WTC11 (cell line): Measurements from ENCODE around the gene TSPAN9. TPM values are rescaled to one million over a fixed set of nuclear protein-coding genes. Genes with fewer than 3 reads are reported as not detected.
A peak's percentile ranks its signal among the peaks of the same experiment; 100 is the strongest.

Source experiments
- ATAC-seq: fragments of 200-7000 bp; cut with Tn5 transposase; 2 replicates; pipeline ENCODE4 v1.10.0; 2021; ENCODE audit warnings: mild to moderate bottlenecking, moderate library complexity
- CTCF ChIA-PET: fragments of 300-600 bp; sonication (Branson Sonifier 250); formaldehyde crosslinking; loops from one replicate; lab custom pipeline; 2021; ENCODE audit warnings: antibody characterized with exemption; lab: Charles Lee
- POLR2A ChIA-PET: fragments of 350-600 bp; sonication (Branson Sonifier 250); formaldehyde crosslinking; loops from one replicate; lab custom pipeline; 2021; ENCODE audit warnings: antibody characterized with exemption; lab: Charles Lee
- DNase-seq: peaks from one replicate; pipeline ENCODE4 v3.0.0; 2021; ENCODE audit warnings: low spot score
- H3K27ac Mint-ChIP-seq: 2 replicates; pipeline ENCODE4 v1.8.0; 2021; ENCODE audit warnings: mixed read lengths
- H3K27me3 Mint-ChIP-seq: 2 replicates; pipeline ENCODE4 v1.8.0; 2021; ENCODE audit warnings: low read depth, mild to moderate bottlenecking, moderate library complexity, mixed read lengths
- H3K36me3 Mint-ChIP-seq: 2 replicates; pipeline ENCODE4 v1.8.0; 2021; ENCODE audit warnings: mixed read lengths
- H3K4me1 Mint-ChIP-seq: 2 replicates; pipeline ENCODE4 v1.8.0; 2022; ENCODE audit warnings: mixed read lengths
- H3K4me3 Mint-ChIP-seq: 2 replicates; pipeline ENCODE4 v1.8.0; 2021; ENCODE audit warnings: mild to moderate bottlenecking, moderate library complexity, mixed read lengths
- H3K9me3 Mint-ChIP-seq: 2 replicates; pipeline ENCODE4 v1.8.0; 2021; ENCODE audit warnings: mixed read lengths
- ETV6 ChIP-seq: sonication (generic); formaldehyde crosslinking; IDR thresholded peaks from 2 replicates; pipeline ENCODE4 v1.8.1; 2022; ENCODE audit warnings: mild to moderate bottlenecking, missing genetic modification reagents
- FOXP1 ChIP-seq: sonication (generic); formaldehyde crosslinking; IDR thresholded peaks from 2 replicates; pipeline ENCODE4 v1.8.0; 2022; ENCODE audit warnings: missing genetic modification reagents, mild to moderate bottlenecking, moderate library complexity, borderline replicate concordance
- GRHL2 ChIP-seq: fragments of 250-450 bp; sonication (Bioruptor Pico); IDR thresholded peaks from 2 replicates; pipeline ENCODE4 v1.8.0; 2022; ENCODE audit warnings: mild to moderate bottlenecking, moderate library complexity; ENCODE audit not compliant: insufficient replicate concordance, severe bottlenecking
- HMGA2 ChIP-seq: fragments of 250-450 bp; sonication (Bioruptor Pico); IDR thresholded peaks from 2 replicates; pipeline ENCODE4 v1.4.0; 2021; ENCODE audit warnings: mild to moderate bottlenecking, moderate library complexity
- IRF2 ChIP-seq: sonication (generic); formaldehyde crosslinking; IDR thresholded peaks from 2 replicates; pipeline ENCODE4 v1.8.0; 2022; ENCODE audit warnings: low read depth, missing genetic modification reagents, borderline replicate concordance
- NR3C1 ChIP-seq: sonication (generic); formaldehyde crosslinking; conservative IDR thresholded peaks from 2 replicates; pipeline ENCODE4 v1.8.1; 2023; ENCODE audit warnings: low read depth, mild to moderate bottlenecking, missing genetic modification reagents
- ZNF121 ChIP-seq: sonication (generic); formaldehyde crosslinking; IDR thresholded peaks from 2 replicates; pipeline ENCODE4 v1.8.0; 2023; ENCODE audit warnings: missing genetic modification reagents
- total RNA-seq: library from RNA; stranded (reverse); gene quantifications from 3 replicates; pipeline ENCODE4 v1.2.3, GENCODE V29; 2021
- TF ChIP-seq, protein P1 (sequence below): sonication (generic); formaldehyde crosslinking; IDR thresholded peaks from 2 replicates; pipeline ENCODE4 v1.8.0; 2023; ENCODE audit warnings: missing genetic modification reagents, mild to moderate bottlenecking, borderline replicate concordance
- TF ChIP-seq, protein P2 (sequence below): sonication (generic); formaldehyde crosslinking; conservative IDR thresholded peaks from 2 replicates; pipeline ENCODE4 v1.8.1; 2022; ENCODE audit warnings: mild to moderate bottlenecking, missing genetic modification reagents
- TF ChIP-seq, protein P3 (sequence below): sonication (generic); formaldehyde crosslinking; IDR thresholded peaks from 2 replicates; pipeline ENCODE4 v1.8.0; 2023; ENCODE audit warnings: missing genetic modification reagents
- TF ChIP-seq, protein P4 (sequence below): fragments of 250-450 bp; sonication (Bioruptor Pico); IDR thresholded peaks from 2 replicates; pipeline ENCODE4 v1.8.0; 2021; ENCODE audit warnings: mild to moderate bottlenecking
- TF ChIP-seq, protein P5 (sequence below): sonication (generic); formaldehyde crosslinking; IDR thresholded peaks from 2 replicates; pipeline ENCODE4 v1.8.0; 2023; ENCODE audit warnings: mild to moderate bottlenecking, missing genetic modification reagents

Gene TSPAN9
- total RNA-seq, 1 experiment from 2014 or later = 27.6 TPM

DNA sequence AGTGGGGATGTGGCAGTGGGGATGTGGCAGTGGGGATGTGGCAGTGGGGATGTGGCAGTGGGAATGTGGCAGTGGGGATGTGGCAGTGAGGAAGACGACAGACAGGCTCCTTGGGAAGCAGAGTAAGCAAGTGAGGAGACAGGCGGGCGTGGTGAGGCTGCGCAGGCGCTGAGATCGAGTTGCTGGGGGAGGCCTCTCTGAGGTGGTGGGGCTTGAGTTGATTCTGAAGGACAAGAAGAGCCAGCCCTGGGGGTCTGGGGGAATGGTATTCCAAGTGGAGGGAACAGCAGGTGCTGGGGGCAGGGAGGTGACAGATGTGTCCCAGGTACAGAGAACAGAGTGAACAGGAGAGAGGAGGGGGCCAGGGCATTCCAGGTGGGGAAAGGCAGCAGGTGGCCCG lies 33.8 kb upstream of the TSPAN9 start:
- ChIA-PET POLR2A (no interaction called here), CTCF (interaction anchor here (1.3 to 2.8 kb wide), 2 partner anchors 9 to 198 kb away, joined by 4 to 35 read pairs; no protein-coding TSS in a partner anchor)
- H3K27me3 Mint-ChIP-seq = no peaks in the 10 kb centered on the region; the same call in none of the 2 replicates
- H3K4me3 Mint-ChIP-seq = no peak overlapping the region
- no peak for ATAC-seq
- H3K27ac Mint-ChIP-seq = no peak overlapping the region
- H3K4me1 Mint-ChIP-seq = peaks cover 12% of the 10 kb centered on the region
- H3K36me3 Mint-ChIP-seq = peaks cover 19% of the 10 kb centered on the region
- TF ChIP-seq, protein P1, sequence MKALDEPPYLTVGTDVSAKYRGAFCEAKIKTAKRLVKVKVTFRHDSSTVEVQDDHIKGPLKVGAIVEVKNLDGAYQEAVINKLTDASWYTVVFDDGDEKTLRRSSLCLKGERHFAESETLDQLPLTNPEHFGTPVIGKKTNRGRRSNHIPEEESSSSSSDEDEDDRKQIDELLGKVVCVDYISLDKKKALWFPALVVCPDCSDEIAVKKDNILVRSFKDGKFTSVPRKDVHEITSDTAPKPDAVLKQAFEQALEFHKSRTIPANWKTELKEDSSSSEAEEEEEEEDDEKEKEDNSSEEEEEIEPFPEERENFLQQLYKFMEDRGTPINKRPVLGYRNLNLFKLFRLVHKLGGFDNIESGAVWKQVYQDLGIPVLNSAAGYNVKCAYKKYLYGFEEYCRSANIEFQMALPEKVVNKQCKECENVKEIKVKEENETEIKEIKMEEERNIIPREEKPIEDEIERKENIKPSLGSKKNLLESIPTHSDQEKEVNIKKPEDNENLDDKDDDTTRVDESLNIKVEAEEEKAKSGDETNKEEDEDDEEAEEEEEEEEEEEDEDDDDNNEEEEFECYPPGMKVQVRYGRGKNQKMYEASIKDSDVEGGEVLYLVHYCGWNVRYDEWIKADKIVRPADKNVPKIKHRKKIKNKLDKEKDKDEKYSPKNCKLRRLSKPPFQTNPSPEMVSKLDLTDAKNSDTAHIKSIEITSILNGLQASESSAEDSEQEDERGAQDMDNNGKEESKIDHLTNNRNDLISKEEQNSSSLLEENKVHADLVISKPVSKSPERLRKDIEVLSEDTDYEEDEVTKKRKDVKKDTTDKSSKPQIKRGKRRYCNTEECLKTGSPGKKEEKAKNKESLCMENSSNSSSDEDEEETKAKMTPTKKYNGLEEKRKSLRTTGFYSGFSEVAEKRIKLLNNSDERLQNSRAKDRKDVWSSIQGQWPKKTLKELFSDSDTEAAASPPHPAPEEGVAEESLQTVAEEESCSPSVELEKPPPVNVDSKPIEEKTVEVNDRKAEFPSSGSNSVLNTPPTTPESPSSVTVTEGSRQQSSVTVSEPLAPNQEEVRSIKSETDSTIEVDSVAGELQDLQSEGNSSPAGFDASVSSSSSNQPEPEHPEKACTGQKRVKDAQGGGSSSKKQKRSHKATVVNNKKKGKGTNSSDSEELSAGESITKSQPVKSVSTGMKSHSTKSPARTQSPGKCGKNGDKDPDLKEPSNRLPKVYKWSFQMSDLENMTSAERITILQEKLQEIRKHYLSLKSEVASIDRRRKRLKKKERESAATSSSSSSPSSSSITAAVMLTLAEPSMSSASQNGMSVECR (CRISPR knock-in tag) = no peak
- TF ChIP-seq, protein P2, sequence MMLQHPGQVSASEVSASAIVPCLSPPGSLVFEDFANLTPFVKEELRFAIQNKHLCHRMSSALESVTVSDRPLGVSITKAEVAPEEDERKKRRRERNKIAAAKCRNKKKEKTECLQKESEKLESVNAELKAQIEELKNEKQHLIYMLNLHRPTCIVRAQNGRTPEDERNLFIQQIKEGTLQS (CRISPR knock-in tag) = no peak
- TF ChIP-seq, protein P3, sequence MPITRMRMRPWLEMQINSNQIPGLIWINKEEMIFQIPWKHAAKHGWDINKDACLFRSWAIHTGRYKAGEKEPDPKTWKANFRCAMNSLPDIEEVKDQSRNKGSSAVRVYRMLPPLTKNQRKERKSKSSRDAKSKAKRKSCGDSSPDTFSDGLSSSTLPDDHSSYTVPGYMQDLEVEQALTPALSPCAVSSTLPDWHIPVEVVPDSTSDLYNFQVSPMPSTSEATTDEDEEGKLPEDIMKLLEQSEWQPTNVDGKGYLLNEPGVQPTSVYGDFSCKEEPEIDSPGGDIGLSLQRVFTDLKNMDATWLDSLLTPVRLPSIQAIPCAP (CRISPR knock-in tag) = no peak
- TF ChIP-seq GRHL2 (CRISPR knock-in tag) = no peak
- no peaks in the 10 kb centered on the region for H3K9me3 Mint-ChIP-seq
- DNase-seq = peak; percentile 6

DNA sequence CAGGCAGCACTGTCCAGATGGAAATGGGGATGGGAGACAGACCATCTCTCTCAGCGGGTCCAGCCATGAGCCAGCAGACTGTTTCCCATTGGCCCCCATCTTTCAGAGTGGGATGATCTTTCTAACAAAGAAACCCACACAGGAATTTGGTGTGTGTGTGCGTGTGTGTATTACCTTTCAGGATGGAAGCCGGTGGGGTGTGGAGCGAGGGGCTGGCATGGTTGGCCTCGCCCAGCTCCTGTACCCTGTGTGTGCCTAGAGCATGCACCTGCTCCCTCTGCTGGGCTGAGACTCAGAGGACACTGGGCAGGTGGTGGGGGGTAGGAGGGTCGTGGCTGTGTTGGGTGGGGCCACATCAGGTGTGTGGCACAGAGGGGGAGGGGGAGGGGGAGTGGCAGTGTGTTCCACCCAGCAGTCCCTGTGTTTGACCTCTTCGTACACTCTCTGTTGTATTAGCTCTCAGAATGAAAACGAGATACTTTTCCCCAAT lies 33.0 kb upstream of the TSPAN9 start:
- Mint-ChIP-seq H3K9me3 (no peaks in the 10 kb centered on the region), H3K4me3 (no peak overlapping the region), H3K4me1 (peaks cover 12% of the 10 kb centered on the region), H3K27ac (0 out of 2 replicates have a peak overlapping the region, but pooled peaks have one; percentile 32), H3K27me3 (no peaks in the 10 kb centered on the region; the same call in none of the 2 replicates), H3K36me3 (peaks cover 13% of the 10 kb centered on the region)
- DNase-seq (peak; percentile 7), ATAC-seq (no peak)
- TF ChIP-seq NR3C1 (CRISPR knock-in tag) (no peak), FOXP1 (CRISPR knock-in tag) (no peak)
- TF ChIP-seq, protein P4, sequence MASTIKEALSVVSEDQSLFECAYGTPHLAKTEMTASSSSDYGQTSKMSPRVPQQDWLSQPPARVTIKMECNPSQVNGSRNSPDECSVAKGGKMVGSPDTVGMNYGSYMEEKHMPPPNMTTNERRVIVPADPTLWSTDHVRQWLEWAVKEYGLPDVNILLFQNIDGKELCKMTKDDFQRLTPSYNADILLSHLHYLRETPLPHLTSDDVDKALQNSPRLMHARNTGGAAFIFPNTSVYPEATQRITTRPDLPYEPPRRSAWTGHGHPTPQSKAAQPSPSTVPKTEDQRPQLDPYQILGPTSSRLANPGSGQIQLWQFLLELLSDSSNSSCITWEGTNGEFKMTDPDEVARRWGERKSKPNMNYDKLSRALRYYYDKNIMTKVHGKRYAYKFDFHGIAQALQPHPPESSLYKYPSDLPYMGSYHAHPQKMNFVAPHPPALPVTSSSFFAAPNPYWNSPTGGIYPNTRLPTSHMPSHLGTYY (CRISPR knock-in tag) = no peak
- POLR2A ChIA-PET = no interaction called here
- CTCF ChIA-PET = interaction anchor here (0.7 kb wide), 1 partner anchor 100 kb away, joined by 3 read pairs; no protein-coding TSS in a partner anchor

DNA sequence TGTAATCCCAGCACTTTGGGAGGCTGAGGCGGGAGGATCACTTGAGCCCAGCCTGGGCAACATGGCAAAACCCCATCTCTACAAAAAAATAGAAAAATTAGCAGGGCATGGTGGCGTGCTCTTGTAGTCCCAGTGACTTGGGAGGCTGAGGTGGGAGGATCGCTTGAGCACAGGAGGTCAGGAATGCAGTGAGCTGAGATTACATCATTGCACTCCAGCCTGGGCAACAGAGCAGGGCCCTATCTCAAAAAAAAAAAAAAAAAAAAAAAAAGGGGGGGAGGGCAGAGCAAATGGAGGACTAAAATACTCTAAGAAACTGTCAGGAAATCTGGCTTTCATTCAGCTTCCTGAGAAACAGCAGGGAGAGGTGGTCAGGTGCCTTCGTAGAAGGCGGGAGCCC lies 31.7 kb upstream of the TSPAN9 start:
- DNase-seq (peak; percentile 5), ATAC-seq (no peak)
- POLR2A ChIA-PET = interaction anchor here (0.6 to 1.2 kb wide), 4 partner anchors 8 to 1228 kb away, joined by 3 to 7 read pairs (median 3); partner anchors contain the start of gene CCND2
- H3K27ac Mint-ChIP-seq = no peak overlapping the region
- no peak overlapping the region for H3K4me3 Mint-ChIP-seq
- H3K36me3 Mint-ChIP-seq = peaks cover 8% of the 10 kb centered on the region; the same call in 1 of the 2 replicates
- no peaks in the 10 kb centered on the region for H3K9me3 Mint-ChIP-seq
- peaks cover 3% of the 10 kb centered on the region for H3K27me3 Mint-ChIP-seq
- CTCF ChIA-PET = interaction anchor here (0.6 to 1.8 kb wide), 3 partner anchors 11 to 229 kb away, joined by 3 to 13 read pairs (median 4); no protein-coding TSS in a partner anchor
- TF ChIP-seq IRF2 (CRISPR knock-in tag) (no peak), ZNF121 (CRISPR knock-in tag) (0 out of 2 replicates have a peak, but pooled peaks have one; percentile 62)
- peaks cover 12% of the 10 kb centered on the region for H3K4me1 Mint-ChIP-seq

DNA sequence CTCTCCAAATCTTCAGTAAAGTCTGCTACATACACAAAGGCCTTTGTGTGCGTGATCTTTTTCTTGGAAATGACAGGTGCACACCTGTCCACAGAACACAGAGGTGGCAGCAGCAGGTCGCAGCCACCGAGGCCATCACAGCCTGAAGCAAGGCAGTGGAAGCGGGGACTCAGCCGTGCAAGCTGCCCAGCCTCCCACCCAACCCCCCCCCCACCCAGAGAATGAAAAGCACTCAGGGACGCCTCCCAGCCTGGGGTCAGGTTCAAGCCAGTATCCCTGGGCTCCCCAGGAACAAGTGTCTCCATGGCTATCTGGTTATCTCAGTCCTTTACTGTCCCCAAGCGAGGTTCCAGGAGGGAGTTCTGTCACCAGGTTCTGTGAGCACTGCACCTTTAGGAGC lies 31.2 kb upstream of the TSPAN9 start:
- CTCF ChIA-PET = interaction anchor here (0.6 to 1.8 kb wide), 4 partner anchors 12 to 229 kb away, joined by 3 to 13 read pairs (median 6); no protein-coding TSS in a partner anchor
- Mint-ChIP-seq H3K4me1 (peaks cover 12% of the 10 kb centered on the region), H3K36me3 (peaks cover 8% of the 10 kb centered on the region; the same call in 1 of the 2 replicates), H3K27ac (peak overlapping the region; percentile 70; the same call in 1 of the 2 replicates), H3K27me3 (peaks cover 6% of the 10 kb centered on the region), H3K9me3 (no peaks in the 10 kb centered on the region), H3K4me3 (no peak overlapping the region)
- peak; percentile 1 for DNase-seq
- ATAC-seq = no peak
- POLR2A ChIA-PET = interaction anchor here (0.6 to 1.2 kb wide), 2 partner anchors 8 to 33 kb away, joined by 3 to 7 read pairs; no protein-coding TSS in a partner anchor
- TF ChIP-seq HMGA2 (no peak), ETV6 (no peak)
- TF ChIP-seq, protein P5, sequence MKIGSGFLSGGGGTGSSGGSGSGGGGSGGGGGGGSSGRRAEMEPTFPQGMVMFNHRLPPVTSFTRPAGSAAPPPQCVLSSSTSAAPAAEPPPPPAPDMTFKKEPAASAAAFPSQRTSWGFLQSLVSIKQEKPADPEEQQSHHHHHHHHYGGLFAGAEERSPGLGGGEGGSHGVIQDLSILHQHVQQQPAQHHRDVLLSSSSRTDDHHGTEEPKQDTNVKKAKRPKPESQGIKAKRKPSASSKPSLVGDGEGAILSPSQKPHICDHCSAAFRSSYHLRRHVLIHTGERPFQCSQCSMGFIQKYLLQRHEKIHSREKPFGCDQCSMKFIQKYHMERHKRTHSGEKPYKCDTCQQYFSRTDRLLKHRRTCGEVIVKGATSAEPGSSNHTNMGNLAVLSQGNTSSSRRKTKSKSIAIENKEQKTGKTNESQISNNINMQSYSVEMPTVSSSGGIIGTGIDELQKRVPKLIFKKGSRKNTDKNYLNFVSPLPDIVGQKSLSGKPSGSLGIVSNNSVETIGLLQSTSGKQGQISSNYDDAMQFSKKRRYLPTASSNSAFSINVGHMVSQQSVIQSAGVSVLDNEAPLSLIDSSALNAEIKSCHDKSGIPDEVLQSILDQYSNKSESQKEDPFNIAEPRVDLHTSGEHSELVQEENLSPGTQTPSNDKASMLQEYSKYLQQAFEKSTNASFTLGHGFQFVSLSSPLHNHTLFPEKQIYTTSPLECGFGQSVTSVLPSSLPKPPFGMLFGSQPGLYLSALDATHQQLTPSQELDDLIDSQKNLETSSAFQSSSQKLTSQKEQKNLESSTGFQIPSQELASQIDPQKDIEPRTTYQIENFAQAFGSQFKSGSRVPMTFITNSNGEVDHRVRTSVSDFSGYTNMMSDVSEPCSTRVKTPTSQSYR = no peak
